PC-3 (cell line): ENCODE data around the gene PKP2.

Experiments
- EZH2 ChIP-seq: fragments of 300-600 bp; sonication (generic); IDR thresholded peaks from one replicate; pipeline ENCODE4 v1.6.1; 2017; ENCODE audit warnings: antibody characterized with exemption, mild to moderate bottlenecking, low read length; ENCODE audit not compliant: unreplicated experiment
- TF ChIP-seq, protein P1 (sequence below): fragments of 300-600 bp; sonication (generic); conservative IDR thresholded peaks from 2 replicates; pipeline ENCODE4 v1.5.1; 2017; ENCODE audit warnings: antibody characterized with exemption, low read depth, mild to moderate bottlenecking, low read length

DNA sequence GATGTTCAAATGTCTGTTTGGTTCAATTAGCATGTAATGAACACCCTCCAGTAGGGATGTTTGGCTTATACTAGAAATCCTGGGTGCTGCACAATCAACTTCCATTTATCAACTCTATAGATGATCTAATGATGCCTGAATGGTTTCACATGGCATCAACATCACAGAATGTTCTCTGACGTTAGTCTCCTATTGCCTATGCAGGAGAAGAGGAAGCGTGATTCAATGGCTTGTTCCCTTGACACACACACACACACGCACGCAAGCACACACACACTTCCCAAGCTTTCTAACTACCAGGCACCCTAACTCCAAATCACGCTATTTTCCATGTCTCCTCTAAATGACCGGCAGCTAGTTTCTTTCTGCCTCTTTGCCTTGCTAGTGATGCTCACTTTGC is 49.3 kb downstream of the PKP2 start:
- TF ChIP-seq, protein P1, sequence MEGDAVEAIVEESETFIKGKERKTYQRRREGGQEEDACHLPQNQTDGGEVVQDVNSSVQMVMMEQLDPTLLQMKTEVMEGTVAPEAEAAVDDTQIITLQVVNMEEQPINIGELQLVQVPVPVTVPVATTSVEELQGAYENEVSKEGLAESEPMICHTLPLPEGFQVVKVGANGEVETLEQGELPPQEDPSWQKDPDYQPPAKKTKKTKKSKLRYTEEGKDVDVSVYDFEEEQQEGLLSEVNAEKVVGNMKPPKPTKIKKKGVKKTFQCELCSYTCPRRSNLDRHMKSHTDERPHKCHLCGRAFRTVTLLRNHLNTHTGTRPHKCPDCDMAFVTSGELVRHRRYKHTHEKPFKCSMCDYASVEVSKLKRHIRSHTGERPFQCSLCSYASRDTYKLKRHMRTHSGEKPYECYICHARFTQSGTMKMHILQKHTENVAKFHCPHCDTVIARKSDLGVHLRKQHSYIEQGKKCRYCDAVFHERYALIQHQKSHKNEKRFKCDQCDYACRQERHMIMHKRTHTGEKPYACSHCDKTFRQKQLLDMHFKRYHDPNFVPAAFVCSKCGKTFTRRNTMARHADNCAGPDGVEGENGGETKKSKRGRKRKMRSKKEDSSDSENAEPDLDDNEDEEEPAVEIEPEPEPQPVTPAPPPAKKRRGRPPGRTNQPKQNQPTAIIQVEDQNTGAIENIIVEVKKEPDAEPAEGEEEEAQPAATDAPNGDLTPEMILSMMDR, result no peak
- TF ChIP-seq EZH2, result no peak
